ENCODE results near the gene NF1. TPM values are rescaled to one million over a fixed set of nuclear protein-coding genes. Genes with fewer than 3 reads are reported as not detected.
A peak's percentile ranks its signal among the peaks of the same experiment; 100 is the strongest.
"Not testable (repeated sequence)": the region's sequence is repeated elsewhere in the genome, so short reads cannot be mapped to it uniquely, and the experiment has no call there.

Gene NF1
- total RNA-seq, 1 donor: 79.7 TPM

GRCh38 chr17:31074772-31075555 is 19.8 kb upstream of the NF1 start:
- DNase-seq (ENCODE audit: low read depth): peak; percentile 28
- no peak for TF ChIP-seq CTCF (IDR thresholded peaks at IDR 0.05; ENCODE audit: insufficient read depth, low read length)
- no peak overlapping the region for H3K4me3 ChIP-seq (ENCODE audit: low read depth, low read length)

GRCh38 chr17:31078290-31078689 is 16.5 kb upstream of the NF1 start:
- no peak overlapping the region for H3K4me3 ChIP-seq (ENCODE audit: low read depth, low read length)
- no peak for DNase-seq (ENCODE audit: low read depth)
- TF ChIP-seq CTCF (IDR thresholded peaks at IDR 0.05; ENCODE audit: insufficient read depth, low read length): no peak

GRCh38 chr17:31079731-31080130 is 15.0 kb upstream of the NF1 start:
- TF ChIP-seq CTCF (IDR thresholded peaks at IDR 0.05; ENCODE audit: insufficient read depth, low read length): no peak
- no peak overlapping the region for H3K4me3 ChIP-seq (ENCODE audit: low read depth, low read length)
- DNase-seq (ENCODE audit: low read depth): no peak

GRCh38 chr17:31085563-31085962 is 9.2 kb upstream of the NF1 start:
- no peak overlapping the region for H3K4me3 ChIP-seq (ENCODE audit: low read depth, low read length)
- TF ChIP-seq CTCF (IDR thresholded peaks at IDR 0.05; ENCODE audit: insufficient read depth, low read length): no peak
- peak; percentile 89 for DNase-seq (ENCODE audit: low read depth)

GRCh38 chr17:31089471-31089870 is 5.3 kb upstream of the NF1 start:
- TF ChIP-seq CTCF (IDR thresholded peaks at IDR 0.05; ENCODE audit: insufficient read depth, low read length): no peak
- no peak for DNase-seq (ENCODE audit: low read depth)
- no peak overlapping the region for H3K4me3 ChIP-seq (ENCODE audit: low read depth, low read length)

- not testable (repeated sequence) for H3K4me3 ChIP-seq (ENCODE audit: low read depth, low read length); DNase-seq (ENCODE audit: low read depth)
These were observed 4.1 kb upstream of the NF1 start for GRCh38 chr17:31090650-31091049.

- DNase-seq (ENCODE audit: low read depth): no peak
- H3K4me3 ChIP-seq (ENCODE audit: low read depth, low read length): no peak overlapping the region
- TF ChIP-seq CTCF (IDR thresholded peaks at IDR 0.05; ENCODE audit: insufficient read depth, low read length): no peak
These were observed 2.2 kb upstream of the NF1 start for GRCh38 chr17:31092475-31093064.
